ENCODE measurements around the gene SYT13.

SYT13 gene

DNA sequence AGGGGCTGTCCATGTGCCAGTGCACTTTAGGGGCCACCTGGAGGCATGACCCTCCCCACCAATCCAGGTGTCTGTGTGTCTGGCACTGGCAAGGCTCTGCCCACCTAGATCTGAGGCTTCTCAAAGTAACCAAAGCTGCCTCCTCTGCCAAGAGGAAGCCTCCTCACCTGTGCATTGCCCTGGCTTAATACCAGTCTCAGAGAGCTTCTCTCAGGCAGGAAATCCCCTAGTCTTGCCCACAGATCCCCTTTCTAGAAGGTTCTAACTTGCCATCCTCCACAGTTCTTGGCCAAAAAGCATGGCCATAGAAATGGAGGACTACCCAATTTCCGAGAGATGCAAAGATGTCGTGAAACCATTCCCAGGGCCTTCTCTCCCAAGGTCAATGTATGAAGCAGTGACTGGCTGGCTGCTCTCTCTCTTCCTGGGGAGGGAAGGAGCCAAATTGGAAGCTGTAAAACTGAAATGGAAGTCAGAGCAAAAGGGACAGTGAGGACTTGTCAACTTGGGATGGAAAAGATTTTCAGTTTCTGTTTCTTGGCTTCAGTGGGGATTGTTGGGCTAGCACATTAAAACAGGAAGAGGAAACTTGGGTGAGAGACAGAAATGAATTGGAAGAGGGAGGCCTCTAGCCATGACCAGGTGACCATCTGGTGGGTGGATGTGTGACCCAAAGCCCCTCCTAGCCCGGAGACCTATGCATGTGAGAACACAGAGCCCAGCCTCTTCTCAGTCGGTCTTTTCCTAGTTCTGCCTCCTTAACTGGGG lies 70.9 kb downstream of the SYT13 start:
- no peak for DNase-seq

DNA sequence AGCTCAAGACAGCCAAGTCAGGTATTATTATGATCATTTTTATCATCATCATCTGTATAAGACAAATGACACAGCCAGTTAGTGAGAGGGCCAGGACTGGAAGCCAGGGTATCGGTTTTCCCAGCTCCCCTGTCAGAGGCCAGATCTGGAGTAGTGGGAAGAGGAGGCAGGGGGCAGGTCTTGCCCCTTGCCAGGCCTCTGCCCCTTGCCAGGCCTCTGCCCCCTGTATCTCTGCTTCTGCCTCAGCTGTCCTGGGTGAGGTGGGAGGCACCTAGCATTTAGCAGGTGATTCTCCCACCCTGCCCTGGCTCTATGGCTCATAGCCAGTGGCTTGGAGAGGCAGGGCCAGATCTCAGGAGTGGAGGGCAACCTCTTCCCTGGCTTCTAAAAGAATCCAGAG lies 72.4 kb downstream of the SYT13 start:
- DNase-seq, result no peak

DNA sequence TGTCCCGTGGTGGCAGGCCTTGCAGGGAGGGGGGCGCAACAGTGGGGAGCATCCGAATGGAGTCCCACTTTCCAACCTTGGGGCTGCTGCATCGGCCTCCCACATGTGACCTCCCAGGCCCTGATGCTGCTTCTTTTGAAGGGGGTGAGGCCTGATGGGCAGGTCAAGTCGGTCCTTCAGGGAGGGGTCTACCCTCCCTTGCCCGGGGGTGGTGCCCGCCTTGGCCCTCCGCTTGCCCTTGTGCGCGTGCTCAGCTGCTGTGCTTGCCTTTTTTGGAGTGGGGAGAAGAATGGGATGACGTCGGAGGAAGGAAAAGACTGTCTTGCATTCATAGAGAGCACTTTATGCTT lies 72.8 kb downstream of the SYT13 start:
- no peak for DNase-seq

DNA sequence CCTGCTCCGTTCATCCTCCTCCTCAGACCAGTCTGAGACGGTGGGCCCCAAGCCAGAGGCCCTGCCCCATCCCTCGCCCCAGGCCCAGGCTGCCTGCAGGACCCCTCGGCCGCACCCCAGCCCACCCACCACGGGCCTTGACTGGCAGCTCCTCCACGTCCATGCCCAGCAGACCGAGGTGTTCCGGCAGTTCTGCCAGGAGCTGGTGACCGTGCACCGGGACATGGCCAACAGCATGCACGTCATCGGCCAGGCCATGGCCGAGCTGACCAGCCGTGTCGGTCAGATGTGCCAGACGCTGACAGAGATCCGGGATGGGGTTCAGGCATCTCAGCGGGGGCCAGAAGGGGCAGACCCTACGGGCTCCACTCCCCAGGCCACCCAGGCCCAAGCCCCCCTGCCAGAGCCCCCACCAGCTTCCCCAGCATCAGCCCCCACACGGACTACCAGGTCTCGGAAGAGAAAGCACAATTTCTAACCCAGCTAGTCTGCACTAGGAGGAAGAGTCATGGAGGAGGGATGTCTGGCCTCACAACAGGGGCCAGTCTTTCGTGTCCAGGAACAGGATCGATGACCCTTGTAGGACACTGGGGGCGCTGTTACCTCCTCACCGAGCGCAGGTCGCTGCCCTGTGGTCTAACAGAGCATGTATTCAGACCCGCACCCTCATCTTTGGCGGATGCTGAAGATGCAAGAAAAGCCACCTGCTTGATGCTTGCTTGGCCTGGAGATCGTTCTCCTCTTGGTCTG lies 73.4 kb downstream of the SYT13 start:
- no peak for DNase-seq

DNA sequence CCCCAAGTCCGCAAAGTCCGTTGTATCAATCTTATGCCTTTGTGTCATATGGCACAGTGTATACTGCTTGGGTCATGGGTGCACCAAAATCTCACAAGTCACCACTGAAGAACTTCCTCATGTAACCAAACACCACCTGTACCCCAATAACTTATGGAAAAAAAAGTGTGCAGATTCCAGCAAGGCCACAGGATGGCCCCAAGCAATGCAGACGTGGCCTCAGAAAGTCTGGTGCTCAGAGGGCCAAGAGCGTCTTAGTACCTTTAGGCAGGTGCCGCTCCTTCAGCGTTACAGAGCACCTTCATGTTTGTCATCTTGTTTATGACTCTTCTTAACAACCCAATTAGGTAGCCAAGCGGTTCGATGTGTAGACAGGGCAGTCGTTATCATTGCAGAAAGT lies 74.4 kb downstream of the SYT13 start:
- no peak for DNase-seq

DNA sequence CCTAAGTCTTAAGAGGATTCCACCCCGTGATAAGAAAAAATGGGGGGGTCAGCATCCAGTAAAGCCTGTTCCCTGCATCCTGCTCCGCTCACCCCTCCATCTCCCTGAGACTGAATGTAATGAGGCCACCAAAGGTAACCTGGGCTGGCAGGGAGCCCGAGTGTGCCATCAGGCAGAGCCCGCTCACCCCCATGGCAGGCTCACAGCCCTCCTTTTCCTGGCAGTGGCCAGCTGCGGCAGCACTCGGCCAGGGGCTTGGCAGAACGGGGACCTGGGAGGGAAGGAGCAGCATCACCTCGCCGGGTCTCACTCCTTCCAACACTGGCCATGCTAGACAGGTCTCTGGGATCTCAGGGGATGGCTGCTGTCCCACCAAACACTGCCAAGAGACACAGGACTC lies 75.3 kb downstream of the SYT13 start:
- no peak for DNase-seq

DNA sequence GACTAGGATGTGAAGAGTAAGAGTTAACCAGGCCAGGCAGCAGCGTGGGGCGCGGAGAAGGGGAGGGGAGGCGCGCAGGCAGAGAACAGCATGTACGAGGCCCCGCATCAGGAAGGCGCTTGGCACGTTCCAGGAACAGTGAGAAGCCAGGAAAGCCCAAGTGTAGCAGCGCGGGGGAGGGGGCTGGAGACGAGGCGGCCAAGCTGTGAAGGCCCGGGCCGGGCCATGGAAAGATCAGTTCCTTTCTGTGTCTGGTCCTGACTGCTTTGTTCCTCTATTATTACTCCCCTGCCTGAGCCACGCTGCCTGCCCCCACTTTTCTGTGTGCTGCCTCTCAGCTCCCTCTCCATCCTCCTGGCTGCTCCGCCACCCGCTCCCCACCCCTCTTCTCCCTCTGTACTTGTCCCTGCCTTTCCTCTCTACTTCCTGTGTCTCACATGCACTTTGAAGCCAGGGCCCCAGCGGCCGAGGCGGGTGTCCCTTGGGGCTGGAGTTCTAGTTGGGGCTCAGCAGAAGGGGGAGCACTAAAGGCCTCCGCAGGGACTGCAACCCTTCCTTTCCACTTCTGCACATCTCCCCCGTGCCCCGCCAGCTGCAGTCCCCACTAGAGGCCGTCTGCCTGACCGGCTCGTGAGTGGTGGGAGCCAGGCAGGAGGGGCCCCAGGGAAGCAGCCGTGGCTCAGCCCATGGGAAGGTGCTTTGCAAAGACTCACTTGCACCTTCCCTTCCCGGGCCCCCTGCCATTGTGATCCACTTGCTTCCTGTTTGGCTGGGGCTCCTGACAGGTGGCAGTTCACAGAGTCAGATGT lies 76.0 kb downstream of the SYT13 start:
- no peak for DNase-seq

DNA sequence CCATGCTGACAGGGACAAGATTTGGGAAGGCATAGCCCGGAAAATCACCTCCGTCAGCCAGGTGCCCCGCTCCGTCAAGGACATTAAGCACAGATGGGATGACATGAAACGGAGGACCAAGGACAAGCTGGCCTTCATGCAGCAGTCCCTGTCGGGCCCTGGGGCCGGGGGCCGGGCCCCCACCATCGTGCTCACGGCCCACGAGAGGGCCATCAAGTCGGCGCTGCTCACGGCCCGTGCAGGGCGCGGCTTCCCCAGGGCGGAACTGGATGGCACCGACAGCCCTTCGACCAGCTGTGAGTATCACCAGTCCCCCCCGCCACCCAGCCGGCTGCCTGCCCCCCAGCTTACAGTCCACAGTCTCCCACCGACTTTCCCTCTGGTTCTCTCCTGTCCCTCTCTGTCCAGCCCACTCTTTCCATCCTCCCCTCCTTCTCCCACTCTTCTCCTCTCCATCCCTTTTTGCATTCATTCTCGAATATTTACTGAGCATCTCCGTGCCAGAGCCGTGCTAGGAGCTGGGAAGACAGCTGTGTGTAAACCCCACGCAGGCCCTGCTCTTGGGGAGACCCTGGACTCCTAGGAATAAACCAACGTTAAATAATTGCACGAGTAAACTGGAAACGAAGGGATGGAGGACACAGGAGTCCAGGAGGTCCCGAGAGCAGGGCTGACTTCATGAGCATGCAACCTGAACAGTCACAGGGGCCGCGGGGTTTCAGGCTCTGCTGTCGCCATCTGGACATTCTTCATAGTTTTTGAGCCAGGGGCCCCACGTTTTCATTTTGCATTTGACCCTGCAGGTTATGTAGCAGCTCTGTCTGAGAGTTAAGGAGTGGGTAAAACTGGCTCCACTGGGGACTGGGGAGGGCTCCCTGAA lies 76.9 kb downstream of the SYT13 start:
- no peak for DNase-seq

DNA sequence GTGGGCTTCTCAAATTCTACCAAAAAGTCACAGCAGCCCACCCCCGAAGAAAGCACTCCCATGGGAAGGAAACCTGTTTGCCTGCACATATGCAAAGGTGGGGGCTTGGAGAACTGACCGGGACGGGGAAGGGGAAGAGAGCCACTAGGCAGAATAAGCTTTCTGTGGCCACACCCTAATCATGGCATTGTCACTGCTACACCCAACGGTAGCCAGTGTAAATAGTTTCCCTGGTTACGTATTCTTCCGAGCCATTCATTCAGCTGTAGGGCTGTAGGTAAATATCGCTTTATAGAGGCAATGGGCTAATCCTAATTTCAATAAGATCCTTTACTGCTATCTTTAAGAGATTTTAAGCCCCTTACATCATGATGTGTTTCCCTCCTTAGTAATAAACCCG lies 78.0 kb downstream of the SYT13 start:
- no peak for DNase-seq

DNA sequence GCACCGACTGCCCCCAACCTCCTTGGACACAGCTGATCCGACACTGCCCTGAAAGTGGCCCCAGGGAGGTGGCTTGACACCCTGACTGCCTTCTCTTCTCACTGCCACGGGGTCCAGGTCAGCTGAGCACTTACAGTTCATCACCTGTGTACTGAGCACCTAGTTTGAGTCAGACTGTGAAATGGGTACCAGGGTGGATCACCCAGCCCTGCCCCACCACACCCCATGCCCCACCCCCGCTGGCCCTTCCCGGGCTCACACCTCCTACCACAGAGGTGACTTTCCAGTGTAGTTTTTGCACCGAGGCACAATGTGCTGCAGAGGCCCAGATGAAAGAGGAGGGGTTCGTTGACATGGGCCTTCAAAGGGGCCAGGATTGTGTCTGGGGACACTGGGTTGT lies 80.2 kb downstream of the SYT13 start:
- no peak for DNase-seq

DNA sequence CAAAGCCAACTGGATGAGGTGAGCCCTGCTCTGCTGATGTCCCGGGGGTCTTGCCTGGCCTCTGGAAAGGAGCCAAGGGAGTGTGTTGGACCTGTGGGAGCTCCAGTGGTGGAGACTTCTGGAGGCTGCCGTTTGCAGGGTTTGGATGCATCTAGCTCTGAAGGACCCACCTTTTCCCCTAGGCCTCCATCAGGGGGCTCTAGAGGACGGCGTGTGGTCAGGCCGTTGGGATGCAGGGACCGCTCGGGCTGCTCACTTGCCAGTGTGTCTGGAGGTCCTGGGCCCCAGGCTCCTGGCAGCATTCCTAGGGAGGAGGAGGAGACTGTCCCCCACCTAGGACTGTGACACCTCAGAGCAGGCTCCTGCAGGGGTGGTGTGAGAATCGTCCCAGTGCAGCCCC lies 81.4 kb downstream of the SYT13 start:
- DNase-seq, result no peak

DNA sequence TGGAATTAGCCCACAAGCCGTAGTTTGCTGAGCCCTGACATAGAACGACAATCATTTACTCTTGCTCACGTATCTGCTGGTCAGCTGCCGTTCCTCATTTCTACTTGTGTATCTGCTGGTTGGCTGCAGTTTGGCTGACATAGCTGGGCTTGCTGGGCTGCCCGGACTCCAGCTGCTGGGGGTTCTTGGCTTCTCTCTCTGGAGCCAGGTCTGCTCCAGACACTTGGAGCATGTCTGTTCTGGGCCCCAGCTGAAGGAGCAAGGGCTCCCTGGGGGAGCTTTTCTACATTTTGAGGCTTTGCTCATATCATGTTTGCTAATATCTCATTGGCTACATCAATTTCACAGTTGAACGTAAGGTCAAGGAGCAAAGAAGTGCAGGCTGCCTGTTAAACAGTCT lies 92.4 kb downstream of the SYT13 start:
- DNase-seq, result no peak

All from NCI-H1694 (cell line).